Neural crest cell (in vitro differentiated cells): Measurements from ENCODE around the gene TYW1. TPM values are rescaled to one million over a fixed set of nuclear protein-coding genes. Genes with fewer than 3 reads are reported as not detected.
A peak's percentile ranks its signal among the peaks of the same experiment; 100 is the strongest.
"Not testable (repeated sequence)": the region's sequence is repeated elsewhere in the genome, so short reads cannot be mapped to it uniquely, and the experiment has no call there.

ENCODE experiments used
- DNase-seq: peaks from one replicate; pipeline ENCODE4 v3.0.0; 2021; ENCODE audit warnings: low read depth, mixed read lengths, low spot score
- H3K27ac Mint-ChIP-seq: one replicate; pipeline ENCODE4 v1.8.0; 2021; ENCODE audit warnings: mild to moderate bottlenecking, mixed read lengths; ENCODE audit not compliant: unreplicated experiment
- H3K27me3 Mint-ChIP-seq: 2 replicates; pipeline ENCODE4 v1.8.0; 2021; ENCODE audit warnings: low read depth, mild to moderate bottlenecking, mixed read lengths
- H3K36me3 Mint-ChIP-seq: 2 replicates; pipeline ENCODE4 v1.8.0; 2021; ENCODE audit warnings: low read depth, mild to moderate bottlenecking, mixed read lengths
- H3K4me1 Mint-ChIP-seq: 2 replicates; pipeline ENCODE4 v1.8.0; 2021; ENCODE audit warnings: mixed read lengths
- H3K4me3 Mint-ChIP-seq: one replicate; pipeline ENCODE4 v1.8.0; 2021; ENCODE audit warnings: mild to moderate bottlenecking, mixed read lengths
- H3K9me3 Mint-ChIP-seq: 2 replicates; pipeline ENCODE4 v1.8.0; 2021; ENCODE audit warnings: mixed read lengths
- total RNA-seq: library from RNA; stranded (reverse); gene quantifications from 2 replicates; pipeline ENCODE4 v1.2.1, GENCODE V29; 2021
- TF ChIP-seq, protein P1 (sequence below): fragments of 200-600 bp; sonication (generic); conservative IDR thresholded peaks from 2 replicates; pipeline ENCODE4 v1.5.0; 2021; ENCODE audit warnings: antibody characterized with exemption, mild to moderate bottlenecking

The TYW1 gene
- total RNA-seq, 1 donor from 2014 or later = 19.3 TPM

- not testable (repeated sequence) for H3K27me3 Mint-ChIP-seq, H3K36me3 Mint-ChIP-seq, H3K9me3 Mint-ChIP-seq
- TF ChIP-seq, protein P1, sequence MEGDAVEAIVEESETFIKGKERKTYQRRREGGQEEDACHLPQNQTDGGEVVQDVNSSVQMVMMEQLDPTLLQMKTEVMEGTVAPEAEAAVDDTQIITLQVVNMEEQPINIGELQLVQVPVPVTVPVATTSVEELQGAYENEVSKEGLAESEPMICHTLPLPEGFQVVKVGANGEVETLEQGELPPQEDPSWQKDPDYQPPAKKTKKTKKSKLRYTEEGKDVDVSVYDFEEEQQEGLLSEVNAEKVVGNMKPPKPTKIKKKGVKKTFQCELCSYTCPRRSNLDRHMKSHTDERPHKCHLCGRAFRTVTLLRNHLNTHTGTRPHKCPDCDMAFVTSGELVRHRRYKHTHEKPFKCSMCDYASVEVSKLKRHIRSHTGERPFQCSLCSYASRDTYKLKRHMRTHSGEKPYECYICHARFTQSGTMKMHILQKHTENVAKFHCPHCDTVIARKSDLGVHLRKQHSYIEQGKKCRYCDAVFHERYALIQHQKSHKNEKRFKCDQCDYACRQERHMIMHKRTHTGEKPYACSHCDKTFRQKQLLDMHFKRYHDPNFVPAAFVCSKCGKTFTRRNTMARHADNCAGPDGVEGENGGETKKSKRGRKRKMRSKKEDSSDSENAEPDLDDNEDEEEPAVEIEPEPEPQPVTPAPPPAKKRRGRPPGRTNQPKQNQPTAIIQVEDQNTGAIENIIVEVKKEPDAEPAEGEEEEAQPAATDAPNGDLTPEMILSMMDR = peak; percentile 55
- DNase-seq = peak; percentile 5
- Mint-ChIP-seq H3K27ac (peak overlapping the region; percentile 99), H3K4me1 (peaks cover 18% of the 10 kb centered on the region), H3K4me3 (peak overlapping the region; percentile 91)
Observed at GRCh38 chr7:66994691-66995049, 2.0 kb upstream of the TYW1 start.

DNA sequence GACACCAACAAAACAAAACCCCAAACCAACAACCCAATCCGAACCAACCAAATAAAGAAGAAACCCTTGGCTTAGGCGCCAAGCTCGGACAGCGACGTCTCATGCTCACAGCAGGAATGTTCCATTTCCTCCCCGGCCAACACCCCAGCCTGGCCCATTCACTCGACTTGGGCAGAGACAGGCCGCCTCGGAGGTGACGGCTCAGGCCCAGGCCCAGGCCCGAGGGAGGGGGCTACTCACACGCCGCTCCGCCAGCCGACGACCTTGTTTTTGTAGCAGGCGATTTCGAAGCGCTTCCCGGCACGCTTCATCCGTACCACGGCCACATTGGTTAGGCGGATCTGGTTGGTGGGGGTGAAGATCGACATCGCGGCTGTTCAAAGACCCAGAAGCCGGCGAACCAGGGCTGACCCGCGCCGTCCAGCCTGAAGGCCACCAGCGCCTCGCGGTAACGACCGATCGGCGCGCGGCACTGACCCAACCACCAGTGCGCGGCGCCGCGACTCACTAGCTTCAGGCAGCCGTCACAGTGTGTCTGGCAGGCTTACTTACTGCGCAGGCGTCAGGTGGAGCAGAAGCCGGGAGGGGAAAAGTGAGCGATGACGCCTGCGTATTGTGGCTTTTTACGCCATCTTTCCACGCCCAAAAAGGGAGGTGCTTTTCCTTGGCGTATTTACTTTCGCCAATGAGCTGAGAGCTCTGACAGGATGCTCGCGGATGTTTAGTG, 1.4 kb upstream of the TYW1 start, which contains the start of gene SBDS:
Gene SBDS (minus strand): TSS at position 537 of the 727 bp plus-strand sequence. CDS start 169 bp downstream, at position 368.
- H3K27ac Mint-ChIP-seq = peak within 1 kb of the TSS; percentile 99

GRCh38 chr7:67000601-67001258, 4.1 kb downstream of the TYW1 start:
- not testable (repeated sequence) for H3K27me3 Mint-ChIP-seq, H3K27ac Mint-ChIP-seq, H3K36me3 Mint-ChIP-seq, DNase-seq, H3K9me3 Mint-ChIP-seq
- Mint-ChIP-seq H3K4me1 (peaks cover 11% of the 10 kb centered on the region), H3K4me3 (peak overlapping the region; percentile 88)
- TF ChIP-seq, protein P1 = peak; percentile 66

More for the DNA sequence above, 1.4 kb upstream of the TYW1 start, which contains the start of gene SBDS:
- not testable (repeated sequence) for H3K36me3 Mint-ChIP-seq, H3K9me3 Mint-ChIP-seq, H3K27me3 Mint-ChIP-seq
- peak within 1 kb of the TSS; percentile 91 for H3K4me3 Mint-ChIP-seq
- peaks cover 18% of the 10 kb centered on the region for H3K4me1 Mint-ChIP-seq
- peak; percentile 81 for DNase-seq

- H3K4me1 Mint-ChIP-seq, H3K9me3 Mint-ChIP-seq, H3K4me3 Mint-ChIP-seq, H3K27ac Mint-ChIP-seq, H3K36me3 Mint-ChIP-seq, H3K27me3 Mint-ChIP-seq, DNase-seq: not testable (repeated sequence)
Observed at GRCh38 chr7:67004145-67004544, 7.5 kb downstream of the TYW1 start.

DNA sequence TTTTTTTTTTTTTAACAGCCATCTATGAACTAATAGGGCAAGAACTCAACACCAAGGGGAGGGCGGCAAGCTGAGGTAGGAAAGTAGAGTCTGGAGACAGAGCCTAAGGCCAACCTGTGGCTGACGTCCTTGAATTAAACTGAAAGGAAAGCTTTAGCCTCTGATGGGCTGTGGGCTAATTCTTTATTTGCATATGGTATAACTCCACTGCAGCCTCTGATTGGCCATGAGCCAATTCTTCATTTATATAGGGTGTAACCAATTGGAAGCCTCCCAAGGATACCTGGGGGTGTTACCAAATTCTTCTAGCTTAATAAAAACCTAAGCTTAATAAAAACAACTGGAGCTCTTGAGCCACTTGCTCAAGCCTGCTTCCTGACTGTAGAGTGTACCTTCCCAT, 10.3 kb downstream of the TYW1 start:
- Mint-ChIP-seq H3K27me3 (no peaks in the 10 kb centered on the region), H3K4me3 (no peak overlapping the region), H3K4me1 (peaks cover 4% of the 10 kb centered on the region), H3K27ac (no peak overlapping the region), H3K36me3 (peaks cover 9% of the 10 kb centered on the region), H3K9me3 (no peaks in the 10 kb centered on the region)
- TF ChIP-seq, protein P1 = no peak
- DNase-seq = no peak

GRCh38 chr7:67008260-67008659, 11.6 kb downstream of the TYW1 start:
- no peak for DNase-seq
- peaks cover 9% of the 10 kb centered on the region for H3K36me3 Mint-ChIP-seq
- TF ChIP-seq, protein P1 = no peak
- H3K4me1 Mint-ChIP-seq = peaks cover 4% of the 10 kb centered on the region
- no peak overlapping the region for H3K4me3 Mint-ChIP-seq
- H3K27me3 Mint-ChIP-seq = no peaks in the 10 kb centered on the region
- no peaks in the 10 kb centered on the region for H3K9me3 Mint-ChIP-seq
- H3K27ac Mint-ChIP-seq = no peak overlapping the region

GRCh38 chr7:67009677-67010076, 13.0 kb downstream of the TYW1 start:
- DNase-seq, H3K9me3 Mint-ChIP-seq, H3K27ac Mint-ChIP-seq, H3K27me3 Mint-ChIP-seq, H3K4me1 Mint-ChIP-seq, H3K4me3 Mint-ChIP-seq, H3K36me3 Mint-ChIP-seq: not testable (repeated sequence)

- not testable (repeated sequence) for H3K4me3 Mint-ChIP-seq, H3K4me1 Mint-ChIP-seq, H3K27ac Mint-ChIP-seq, DNase-seq, H3K9me3 Mint-ChIP-seq, H3K27me3 Mint-ChIP-seq, H3K36me3 Mint-ChIP-seq
Observed at GRCh38 chr7:67014076-67014622, 17.5 kb downstream of the TYW1 start.

DNA sequence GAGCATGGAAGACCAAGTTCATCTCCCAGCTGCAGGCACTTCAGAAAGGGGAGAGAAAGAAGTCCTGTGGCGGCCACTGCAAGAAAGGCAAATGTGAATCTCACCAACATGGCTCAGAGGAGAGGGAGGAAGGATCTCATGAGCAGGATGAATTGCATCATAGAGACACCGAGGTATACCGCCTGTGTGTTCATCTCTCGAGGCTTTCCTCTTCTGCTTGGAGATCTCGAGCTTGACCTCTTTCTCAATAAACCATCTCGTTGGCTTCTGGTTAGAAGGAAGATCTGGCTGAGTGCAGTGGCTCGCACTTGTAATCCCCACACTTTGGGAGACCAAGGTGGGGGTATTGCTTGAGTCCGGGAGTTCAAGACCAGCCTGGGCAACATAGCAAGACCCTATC, 21.3 kb downstream of the TYW1 start:
- H3K36me3 Mint-ChIP-seq = peaks cover 13% of the 10 kb centered on the region
- not testable (repeated sequence) for H3K9me3 Mint-ChIP-seq, H3K4me3 Mint-ChIP-seq, H3K4me1 Mint-ChIP-seq, DNase-seq, H3K27ac Mint-ChIP-seq, H3K27me3 Mint-ChIP-seq
